K562 (cell line): ENCODE measurements around the gene RAB3D. TPM values are rescaled to one million over a fixed set of nuclear protein-coding genes. Genes with fewer than 3 reads are reported as not detected.

Experiments used
- CEBPG ChIP-seq, 3 experiments: fragments of 200-800 bp in 1 of 3; sonication (Bioruptor generic) in 1 of 3; sonication (generic) in 1 of 3; formaldehyde crosslinking in 1 of 3; IDR thresholded peaks in 2 of 3; conservative IDR thresholded peaks in 1 of 3; 2 replicates each; pipeline versions ENCODE4 v1.6.1 to v1.8.0; 2016 to 2022; ENCODE audit warnings: missing compliant biosample characterization in 2 of 3, missing genetic modification characterization in 2 of 3, mild to moderate bottlenecking in 1 of 3, missing genetic modification reagents in 1 of 3
- CHD7 ChIP-seq: fragments of 200-600 bp; sonication (generic); IDR thresholded peaks from one replicate; pipeline ENCODE4 v1.6.1; 2012; ENCODE audit warnings: mild to moderate bottlenecking, low read depth, low read length, inconsistent platforms
- CREB5 ChIP-seq: fragments of 250-450 bp; sonication (Bioruptor Pico); IDR thresholded peaks from 2 replicates; pipeline ENCODE4 v1.5.0; 2020; ENCODE audit warnings: mild to moderate bottlenecking
- ILF3 ChIP-seq: fragments of 450-650 bp; IDR thresholded peaks from 2 replicates; pipeline ENCODE4 v1.6.1; 2018; ENCODE audit warnings: antibody characterized with exemption, mild to moderate bottlenecking, moderate library complexity, borderline replicate concordance
- IRF9 ChIP-seq: fragments of 450-650 bp; IDR thresholded peaks from 2 replicates; pipeline ENCODE4 v1.6.1; 2016; ENCODE audit warnings: missing biosample characterization, missing genetic modification characterization
- MAZ ChIP-seq, 2 experiments: fragments of 450-650 bp in 1 of 2; sonication (generic) in 1 of 2; formaldehyde crosslinking; IDR thresholded peaks in 1 of 2; conservative IDR thresholded peaks in 1 of 2; 2 replicates each; pipeline versions ENCODE4 v1.4.0 to v1.5.0; 2020; ENCODE audit warnings: mild to moderate bottlenecking in 1 of 2, missing genetic modification reagents in 1 of 2
- RAD51 ChIP-seq: fragments of 450-650 bp; IDR thresholded peaks from 2 replicates; pipeline ENCODE4 v1.7.1; 2016; ENCODE audit warnings: low read depth, mild to moderate bottlenecking, borderline replicate concordance
- RBFOX2 ChIP-seq: fragments of 200-400 bp; formaldehyde crosslinking; IDR thresholded peaks from 2 replicates; pipeline ENCODE4 v1.6.1; 2017; ENCODE audit warnings: low read depth, mild to moderate bottlenecking, low read length, moderate library complexity
- ZFP30 ChIP-seq: fragments of 250-450 bp; sonication (Bioruptor Pico); IDR thresholded peaks from 2 replicates; pipeline ENCODE4 v1.8.0; 2022; ENCODE audit warnings: moderate library complexity, mild to moderate bottlenecking, inconsistent platforms, borderline replicate concordance
- ZNF253 ChIP-seq: fragments of 250-450 bp; sonication (Bioruptor Pico); conservative IDR thresholded peaks from 2 replicates; pipeline ENCODE4 v1.6.1; 2021; ENCODE audit warnings: mild to moderate bottlenecking
- ZNF436 ChIP-seq: fragments of 250-450, 450-650 bp; sonication (Bioruptor Pico); formaldehyde crosslinking; IDR thresholded peaks from 2 replicates; pipeline ENCODE4 v1.7.0; 2020; ENCODE audit warnings: mild to moderate bottlenecking
- ZNF75A ChIP-seq: fragments of 450-650 bp; formaldehyde crosslinking; IDR thresholded peaks from 2 replicates; pipeline ENCODE4 v1.4.0; 2020; ENCODE audit warnings: mild to moderate bottlenecking
- ZSCAN29 ChIP-seq: fragments of 450-650 bp; IDR thresholded peaks from 2 replicates; pipeline ENCODE4 v1.6.1; 2017
- polyA plus RNA-seq, 8 experiments: library from polyadenylated mRNA; depleted of rRNA in 4 of 8; stranded (reverse) in 5 of 8; unstranded in 3 of 8; fragments of >200 nt; fragmentation: Nextera tagmentation in 2 of 8; fragmentation: Illumina TruSeq in 1 of 8; extraction: Ambion mirVana in 2 of 8; extraction: Trizol in 1 of 8; gene quantifications; 2 replicates each; pipeline versions ENCODE4 v1.2.1 to v1.2.3, GENCODE V29; 2011 to 2014; ENCODE audit warnings: inconsistent platforms in 1 of 8, missing spikeins in 1 of 8
- total RNA-seq, 7 experiments: library from RNA; depleted of rRNA in 6 of 7; stranded (reverse); fragments of >200 nt in 6 of 7; fragmentation: Illumina TruSeq in 2 of 7; extraction: Trizol in 2 of 7; gene quantifications; 2 replicates each; pipeline versions ENCODE4 v1.2.1 to v1.2.3, GENCODE V29; 2011 to 2021; ENCODE audit warnings: low replicate concordance in 1 of 7

RAB3D gene
- total and polyA plus RNA-seq, 9 of the 15 experiments (the other 6 are each of a cell fraction or from before 2014, with no cell fraction given): 0.34 to 3.3 (median 1.3) TPM

DNA sequence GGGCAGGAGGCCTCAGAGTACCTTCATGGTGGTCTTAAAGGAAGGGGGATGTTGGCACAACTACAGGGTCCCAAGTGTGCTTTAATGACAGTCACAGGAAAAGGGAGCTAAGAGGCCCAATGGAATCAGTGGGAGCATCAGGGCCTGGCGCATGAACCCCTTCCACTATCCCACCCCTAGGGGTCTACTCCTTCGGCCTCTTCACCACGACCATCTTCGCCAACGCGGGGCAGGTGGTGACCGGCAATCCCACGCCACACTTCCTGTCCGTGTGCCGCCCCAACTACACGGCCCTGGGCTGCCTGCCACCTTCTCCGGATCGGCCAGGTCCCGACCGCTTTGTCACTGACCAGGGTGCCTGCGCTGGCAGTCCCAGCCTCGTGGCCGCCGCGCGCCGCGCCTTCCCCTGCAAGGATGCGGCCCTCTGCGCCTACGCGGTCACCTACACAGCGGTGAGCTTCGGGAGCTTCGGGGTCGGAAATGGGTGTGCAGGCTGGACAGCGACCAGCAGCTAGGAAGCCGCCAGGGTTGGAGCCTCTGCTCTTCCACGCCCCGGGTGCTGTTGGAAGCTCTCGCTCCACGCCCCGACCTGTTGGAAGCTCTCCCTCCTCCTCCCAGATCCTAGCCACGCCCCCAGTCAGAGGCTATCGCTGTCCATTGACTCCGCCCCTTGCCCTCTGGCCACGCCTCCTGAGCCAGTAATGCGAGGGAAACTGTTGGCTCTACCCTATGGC, 21.7 kb upstream of the RAB3D start (continued):
- no peak for TF ChIP-seq CREB5 (CRISPR knock-in tag)
- no peak for TF ChIP-seq RAD51
- peak; percentile 76 for TF ChIP-seq ZSCAN29
- TF ChIP-seq RBFOX2: peak; percentile 59
- no peak for TF ChIP-seq ZNF436
- no peak for TF ChIP-seq ILF3
- no peak for TF ChIP-seq IRF9
- no peak for TF ChIP-seq CEBPG (CRISPR knock-in tag; IDR thresholded peaks at IDR 0.05)
- TF ChIP-seq CEBPG (tag; conservative IDR thresholded peaks at IDR 0.05 in 1 of 2, IDR thresholded peaks at IDR 0.05 in 1 of 2): no peak
- TF ChIP-seq MAZ (CRISPR knock-in tag; conservative IDR thresholded peaks at IDR 0.05 in 1 of 2, IDR thresholded peaks at IDR 0.05 in 1 of 2): no peak
- TF ChIP-seq ZFP30 (CRISPR knock-in tag): no peak
- no peak for TF ChIP-seq ZNF75A (CRISPR knock-in tag)
- no peak for TF ChIP-seq CHD7
- no peak for TF ChIP-seq ZNF253 (CRISPR knock-in tag)
